GM12864 (cell line): ENCODE results near the gene DCDC2C.

ENCODE experiments used
- DNase-seq: peaks from one replicate; pipeline ENCODE4 v3.0.0-alpha.2; 2011; ENCODE audit warnings: low read depth
- H3K4me3 ChIP-seq: 2 replicates; pipeline ENCODE4 v1.5.1; 2011; ENCODE audit warnings: mild to moderate bottlenecking, low read depth, low read length, control low read depth
- TF ChIP-seq, protein P1 (sequence below): IDR thresholded peaks from 2 replicates; pipeline ENCODE4 v1.5.1; 2011; ENCODE audit warnings: low read depth, mild to moderate bottlenecking, moderate library complexity, low read length, control low read depth, inconsistent platforms; ENCODE audit errors: missing control alignments

The DCDC2C gene

DNA sequence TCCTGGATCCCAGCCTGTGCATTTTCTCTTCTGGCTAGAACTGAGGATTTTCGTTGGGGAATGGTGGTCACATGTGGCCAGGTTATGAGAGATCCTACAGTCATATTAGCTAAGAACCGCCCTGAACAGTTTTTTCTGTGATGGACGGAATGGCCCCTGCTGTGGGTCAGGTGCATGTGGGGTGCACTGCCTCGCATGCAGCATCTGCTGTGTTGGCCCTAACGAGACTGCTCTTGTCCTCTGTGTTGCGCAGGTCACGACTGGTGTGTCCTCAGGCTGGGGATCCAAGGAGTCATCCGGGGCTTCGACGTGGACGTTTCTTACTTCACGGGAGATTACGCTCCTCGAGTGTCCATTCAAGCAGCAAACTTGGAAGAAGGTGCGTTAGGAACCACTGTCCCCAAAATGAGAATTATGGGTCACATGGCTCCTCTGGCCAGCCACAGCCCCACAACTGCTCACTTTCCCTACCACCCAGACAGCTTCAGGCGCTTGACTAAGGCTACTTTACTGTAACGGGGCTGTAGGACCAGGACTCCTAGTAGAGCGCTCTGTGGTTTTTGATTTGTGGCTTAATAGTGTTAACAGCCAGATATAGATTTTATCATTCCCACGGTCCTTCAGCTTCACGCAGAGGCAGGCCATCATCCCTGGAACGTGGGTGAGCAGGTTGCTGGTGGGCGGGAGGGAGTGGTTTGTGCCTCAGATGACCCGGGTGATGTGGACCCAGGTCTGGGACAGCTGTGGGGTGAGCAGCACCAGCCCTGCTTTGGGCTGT, 23.6 kb upstream of the DCDC2C start:
- DNase-seq: no peak
- TF ChIP-seq, protein P1, sequence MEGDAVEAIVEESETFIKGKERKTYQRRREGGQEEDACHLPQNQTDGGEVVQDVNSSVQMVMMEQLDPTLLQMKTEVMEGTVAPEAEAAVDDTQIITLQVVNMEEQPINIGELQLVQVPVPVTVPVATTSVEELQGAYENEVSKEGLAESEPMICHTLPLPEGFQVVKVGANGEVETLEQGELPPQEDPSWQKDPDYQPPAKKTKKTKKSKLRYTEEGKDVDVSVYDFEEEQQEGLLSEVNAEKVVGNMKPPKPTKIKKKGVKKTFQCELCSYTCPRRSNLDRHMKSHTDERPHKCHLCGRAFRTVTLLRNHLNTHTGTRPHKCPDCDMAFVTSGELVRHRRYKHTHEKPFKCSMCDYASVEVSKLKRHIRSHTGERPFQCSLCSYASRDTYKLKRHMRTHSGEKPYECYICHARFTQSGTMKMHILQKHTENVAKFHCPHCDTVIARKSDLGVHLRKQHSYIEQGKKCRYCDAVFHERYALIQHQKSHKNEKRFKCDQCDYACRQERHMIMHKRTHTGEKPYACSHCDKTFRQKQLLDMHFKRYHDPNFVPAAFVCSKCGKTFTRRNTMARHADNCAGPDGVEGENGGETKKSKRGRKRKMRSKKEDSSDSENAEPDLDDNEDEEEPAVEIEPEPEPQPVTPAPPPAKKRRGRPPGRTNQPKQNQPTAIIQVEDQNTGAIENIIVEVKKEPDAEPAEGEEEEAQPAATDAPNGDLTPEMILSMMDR: no peak

DNA sequence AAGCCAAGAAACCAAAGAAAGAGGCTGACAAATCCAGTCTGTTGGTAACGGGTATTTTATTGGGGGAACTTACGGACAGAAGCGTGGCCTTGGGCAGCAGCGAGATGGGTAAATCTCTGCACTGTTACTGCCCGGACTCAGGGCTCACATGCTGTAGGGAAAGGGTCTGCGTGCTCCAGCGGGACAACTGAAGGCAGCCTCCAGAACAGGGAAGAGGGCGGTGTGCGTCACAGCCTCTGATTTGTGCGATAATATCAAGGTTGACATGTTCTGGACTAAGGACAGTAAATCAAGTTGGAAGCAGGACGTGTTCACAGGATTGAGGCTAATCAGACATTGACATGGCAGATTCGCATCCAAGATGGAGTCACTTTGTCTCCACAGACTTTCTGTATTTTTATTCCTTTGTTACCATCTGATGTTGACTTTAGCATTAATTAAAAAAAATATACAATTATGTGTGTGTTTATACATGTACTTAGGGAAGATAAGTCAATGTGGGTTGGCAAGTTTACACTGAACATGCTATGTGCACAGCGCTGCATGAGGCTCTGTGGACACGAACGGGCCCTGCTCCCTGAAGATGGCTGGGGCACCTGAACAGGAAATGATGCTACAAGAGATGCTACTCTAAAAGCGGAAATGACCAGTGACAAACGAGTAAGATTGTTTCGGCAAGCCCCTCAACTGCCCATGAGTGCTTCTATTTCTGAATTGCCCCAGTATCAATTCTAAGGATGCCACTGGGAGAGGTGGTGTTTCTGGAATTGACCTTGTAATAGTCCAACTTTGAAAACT, 22.6 kb upstream of the DCDC2C start:
- TF ChIP-seq, protein P1: no peak
- no peak for DNase-seq
- H3K4me3 ChIP-seq: no peak overlapping the region

More for the DNA sequence above, 23.6 kb upstream of the DCDC2C start:
- no peak overlapping the region for H3K4me3 ChIP-seq

DNA sequence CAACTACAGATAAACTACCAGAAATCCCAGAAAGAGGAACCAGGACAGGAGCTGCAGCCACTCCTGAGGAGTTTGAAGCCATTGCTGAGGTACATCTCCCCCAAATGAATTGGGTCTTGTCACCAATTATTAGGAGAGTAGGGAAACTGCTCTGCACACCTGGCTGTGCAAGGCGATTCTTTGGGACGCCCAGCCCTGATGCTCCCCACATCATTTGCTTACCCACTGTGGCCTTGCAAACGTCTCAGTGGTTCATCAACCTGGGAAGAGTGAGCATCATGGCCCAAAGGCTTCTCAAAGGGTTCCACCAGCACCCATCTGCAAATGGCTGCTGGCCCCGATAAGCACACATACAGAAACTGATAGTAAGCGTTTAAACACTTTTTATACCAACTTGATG, 21.8 kb upstream of the DCDC2C start:
- TF ChIP-seq, protein P1: no peak
- no peak for DNase-seq
- no peak overlapping the region for H3K4me3 ChIP-seq

DNA sequence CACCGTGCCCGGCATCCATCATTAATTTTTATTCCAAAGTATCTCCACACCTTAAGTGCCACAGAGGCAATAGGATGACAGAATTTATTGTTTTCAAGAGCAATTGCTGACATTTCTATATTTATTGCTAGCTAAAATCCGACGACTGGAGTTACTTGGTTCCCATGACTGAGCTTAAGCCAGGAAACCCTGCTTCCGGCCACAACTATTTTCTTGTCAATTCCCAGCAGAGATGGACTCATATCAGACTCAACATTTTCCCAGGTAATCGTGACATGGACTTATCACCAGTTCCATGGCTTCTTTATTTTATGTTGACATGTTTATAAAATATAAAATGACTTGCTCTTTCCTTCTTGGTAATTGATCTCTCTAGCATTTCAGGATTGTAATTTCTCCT, 20.6 kb upstream of the DCDC2C start:
- H3K4me3 ChIP-seq: no peak overlapping the region
- TF ChIP-seq, protein P1: no peak
- no peak for DNase-seq

DNA sequence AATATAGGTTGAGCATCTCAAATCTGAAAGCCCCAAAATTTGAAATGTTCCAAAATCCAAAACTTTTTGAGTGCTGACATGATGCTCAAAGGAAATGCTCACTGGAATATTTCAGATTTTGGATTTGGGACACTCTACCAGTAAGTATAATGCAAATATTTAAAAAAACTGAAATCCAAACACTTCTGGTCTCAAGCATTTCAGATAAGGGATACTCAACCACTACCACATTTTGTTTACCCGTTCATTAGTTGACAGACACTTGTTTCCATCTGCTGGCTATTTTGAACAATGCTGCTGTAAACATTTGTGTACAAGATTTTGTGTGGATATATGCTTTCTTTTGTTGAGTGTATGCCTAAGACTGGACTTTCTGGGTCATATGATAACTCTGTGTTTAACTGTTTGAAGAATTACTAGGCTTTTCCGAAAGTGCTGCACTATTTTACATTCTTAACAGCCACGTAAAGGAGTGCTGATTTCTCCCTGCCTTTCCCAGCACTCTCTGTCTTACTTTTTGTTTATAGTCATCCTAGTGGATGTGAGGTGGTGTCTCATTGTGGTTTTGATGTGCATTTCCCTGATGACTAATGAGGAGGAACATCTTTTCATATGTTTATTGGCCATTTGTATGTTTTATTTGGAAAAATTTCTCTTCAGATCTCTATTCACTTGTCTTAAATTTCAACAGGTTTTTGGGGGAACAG, 19.5 kb upstream of the DCDC2C start:
- H3K4me3 ChIP-seq: no peak overlapping the region
- DNase-seq: no peak
- TF ChIP-seq, protein P1: no peak

DNA sequence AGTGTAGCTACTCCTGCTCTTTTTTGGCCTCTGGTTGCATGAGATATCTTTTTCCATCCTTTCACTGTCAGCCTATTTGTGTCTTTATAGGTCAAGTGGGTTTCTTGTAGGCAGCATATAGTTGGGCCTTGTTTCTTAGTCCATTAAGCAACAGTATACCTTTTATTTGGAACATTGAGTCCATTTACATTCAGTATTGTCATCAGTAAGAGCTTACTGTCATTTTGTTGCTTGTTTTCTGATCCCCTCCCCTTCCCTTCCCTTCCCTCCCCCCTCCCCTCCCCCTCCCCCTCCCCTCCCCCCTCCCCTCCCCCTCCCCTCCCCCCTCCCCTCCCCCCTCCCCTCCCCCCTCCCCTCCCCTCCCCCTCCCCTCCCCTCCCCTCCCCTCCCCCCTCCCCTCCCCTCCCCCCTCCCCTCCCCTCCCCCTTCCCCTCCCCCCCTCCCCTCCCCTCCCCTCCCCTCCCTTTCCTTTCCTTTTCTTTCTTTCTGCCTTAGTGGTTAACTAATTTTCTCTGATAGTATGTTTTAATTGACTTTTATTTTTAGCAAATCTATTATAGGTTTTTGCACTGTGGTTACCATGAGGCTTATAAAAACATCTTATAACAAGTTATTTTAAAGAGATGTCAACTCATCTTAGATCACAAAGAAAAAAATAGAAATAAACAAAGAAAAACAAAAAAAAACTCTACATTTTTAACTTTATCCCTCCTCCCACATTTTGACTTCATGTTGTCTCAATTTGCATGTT, 13.2 kb upstream of the DCDC2C start:
- TF ChIP-seq, protein P1: no peak
- no peak overlapping the region for H3K4me3 ChIP-seq
- DNase-seq: no peak
